NCI-H526 treated with DMSO at 0.1 percent for 48 hours (cell line): ENCODE results near the gene PRDM10.
"Not testable (repeated sequence)": the region's sequence is repeated elsewhere in the genome, so short reads cannot be mapped to it uniquely, and the experiment has no call there.

Source experiments
- DNase-seq: peaks from one replicate; lab custom pipeline; 2025; lab: John Stamatoyannopoulos, UW

Gene PRDM10

GRCh38 chr11:129895126-129896041 lies 107.3 kb downstream of the PRDM10 start, which contains the start of gene NFRKB:
Gene NFRKB, minus strand, starts transcription at chr11:129895578. Its CDS starts 2,729 bp downstream, at chr11:129892849.
- DNase-seq = peak; percentile 96

GRCh38 chr11:129894278-129895125 lies 108.1 kb downstream of the PRDM10 start:
- DNase-seq = peak; percentile 63

DNA sequence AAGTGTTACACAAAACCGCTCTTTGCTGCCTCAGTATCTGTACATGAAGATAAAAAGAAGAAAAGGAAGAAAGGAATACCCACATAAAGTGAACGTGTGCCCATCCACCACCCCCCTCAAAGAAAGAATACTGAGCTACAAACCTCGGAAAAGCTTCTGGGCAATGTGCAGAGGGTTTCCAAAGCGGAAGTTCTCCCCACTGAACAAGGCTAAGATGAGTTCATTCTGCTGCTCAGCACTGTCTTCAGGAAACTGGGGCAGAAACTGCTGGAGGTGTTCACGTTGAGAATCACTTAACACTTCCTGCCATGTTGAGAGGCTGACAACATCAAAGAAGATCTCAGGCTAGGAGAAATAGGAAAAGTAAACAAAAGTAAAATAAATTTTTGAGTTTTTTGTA lies 114.2 kb downstream of the PRDM10 start:
- DNase-seq = no peak

DNA sequence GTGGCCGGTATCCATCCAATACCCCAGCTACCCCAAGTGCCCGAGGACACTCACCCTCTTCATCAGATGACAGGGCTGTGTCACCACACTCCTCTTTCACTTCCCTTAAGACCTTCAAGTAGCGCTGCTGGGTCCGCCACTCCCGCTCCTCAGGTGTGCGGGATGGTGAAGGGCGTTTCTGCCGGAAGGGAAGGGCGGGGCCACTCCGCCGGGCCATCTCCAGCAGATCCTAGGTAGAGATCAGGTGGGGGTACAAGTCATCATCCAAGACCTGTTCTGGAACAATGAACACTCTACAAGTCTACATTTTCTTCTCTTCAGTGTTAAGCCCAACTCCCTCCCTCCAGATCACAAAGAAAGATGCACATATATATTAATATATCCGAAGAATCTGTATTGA lies 117.3 kb downstream of the PRDM10 start:
- DNase-seq = no peak

DNA sequence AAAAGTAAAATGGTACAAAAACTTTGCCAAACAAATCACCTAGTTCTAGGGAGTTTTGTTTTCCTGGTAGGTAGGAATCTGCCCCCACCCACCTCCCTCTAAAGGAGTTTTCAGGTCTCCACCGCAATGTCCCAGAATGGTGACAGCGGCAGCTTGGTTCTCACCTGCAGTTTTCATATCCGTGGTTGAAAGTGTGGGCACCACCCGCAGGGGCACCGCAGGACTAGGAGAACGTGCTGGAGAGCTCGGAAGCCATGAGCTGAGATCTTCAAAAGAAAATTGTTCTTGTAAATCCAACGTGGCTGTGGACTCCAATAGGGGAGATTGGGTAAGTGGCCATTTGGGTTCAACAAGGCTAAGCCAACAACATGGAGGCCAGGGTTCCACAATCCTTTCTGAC lies 118.1 kb downstream of the PRDM10 start:
- no peak for DNase-seq

GRCh38 chr11:129881570-129882170 lies 121.0 kb downstream of the PRDM10 start:
- DNase-seq = peak; percentile 43

- DNase-seq = no peak
These were observed 122.3 kb downstream of the PRDM10 start for GRCh38 chr11:129880311-129880710.

DNA sequence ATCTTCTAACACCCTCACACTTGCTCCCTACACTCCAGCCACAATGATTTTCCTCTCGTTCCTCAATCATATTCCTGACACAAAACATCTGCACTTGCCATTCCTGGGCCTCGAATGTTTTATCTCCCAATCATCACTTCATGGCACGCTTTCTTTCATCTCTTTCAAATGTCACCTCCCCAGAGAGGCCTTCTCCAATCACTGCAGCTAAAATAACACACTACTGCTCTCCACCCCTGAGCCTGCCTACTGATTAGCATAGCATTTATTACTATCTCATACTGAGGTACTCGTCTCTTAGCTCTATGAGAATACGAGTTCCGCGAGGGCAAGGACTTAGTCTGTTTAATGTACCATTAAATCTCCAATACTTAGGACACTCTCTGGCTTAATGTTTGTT lies 130.7 kb downstream of the PRDM10 start:
- DNase-seq = no peak

DNA sequence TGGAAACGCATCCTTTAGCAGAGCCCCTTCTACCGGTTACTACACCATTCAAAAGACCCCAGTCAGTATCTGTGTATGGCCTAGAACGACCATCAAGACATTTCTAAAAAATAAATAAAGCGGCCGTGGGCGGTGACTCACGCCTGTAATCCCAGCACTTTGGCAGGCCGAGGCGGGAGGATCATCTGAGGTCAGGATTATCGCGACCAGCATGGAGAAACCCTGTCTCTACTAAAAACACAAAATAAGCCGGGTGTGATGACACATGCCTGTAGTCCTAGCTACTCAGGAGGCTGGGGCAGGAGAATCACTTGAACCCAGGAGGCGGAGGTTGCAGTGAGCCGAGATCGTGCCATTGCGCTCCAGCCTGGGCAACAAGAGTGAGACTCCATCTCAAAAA lies 134.0 kb downstream of the PRDM10 start:
- DNase-seq = not testable (repeated sequence)

DNA sequence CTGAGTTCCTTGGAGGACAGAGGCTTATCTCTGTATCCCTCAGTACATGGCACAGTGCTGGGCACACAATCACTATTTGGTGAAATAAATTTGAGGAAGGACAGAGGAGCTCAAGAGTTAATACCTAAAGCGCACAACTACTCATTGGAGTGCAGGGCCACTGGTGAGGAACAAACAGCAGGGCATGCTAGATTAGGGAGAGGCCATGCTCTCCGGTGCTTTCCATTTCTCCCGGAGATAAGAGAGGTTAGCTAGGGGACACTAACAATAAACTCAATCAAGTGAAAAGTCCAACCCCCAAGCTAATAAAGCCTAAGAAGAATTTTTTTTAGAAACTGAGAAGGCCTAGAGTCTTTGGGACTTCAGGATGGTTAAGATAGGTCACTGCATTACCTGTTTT lies 136.3 kb downstream of the PRDM10 start:
- no peak for DNase-seq

GRCh38 chr11:129865701-129866100 lies 136.9 kb downstream of the PRDM10 start:
- no peak for DNase-seq

DNA sequence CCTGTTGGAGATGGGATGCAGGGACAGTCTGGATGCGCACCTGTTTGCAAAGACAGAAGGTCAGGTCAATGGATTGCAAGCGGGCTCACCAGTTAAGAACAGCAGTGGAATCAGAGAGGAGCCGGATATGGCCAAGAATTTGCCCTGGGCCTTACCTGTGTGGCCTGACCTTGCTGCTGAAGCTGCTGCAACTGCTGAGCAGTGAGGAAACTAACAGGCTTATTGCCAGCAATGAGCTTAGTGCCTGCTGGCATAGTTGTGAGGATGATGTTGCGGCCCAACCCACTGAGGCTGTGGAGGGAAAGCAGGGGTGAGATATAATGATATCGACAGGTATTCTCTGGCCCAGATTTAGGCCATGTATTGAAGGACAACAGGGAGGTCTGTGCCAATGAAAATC lies 137.8 kb downstream of the PRDM10 start:
- no peak for DNase-seq

DNA sequence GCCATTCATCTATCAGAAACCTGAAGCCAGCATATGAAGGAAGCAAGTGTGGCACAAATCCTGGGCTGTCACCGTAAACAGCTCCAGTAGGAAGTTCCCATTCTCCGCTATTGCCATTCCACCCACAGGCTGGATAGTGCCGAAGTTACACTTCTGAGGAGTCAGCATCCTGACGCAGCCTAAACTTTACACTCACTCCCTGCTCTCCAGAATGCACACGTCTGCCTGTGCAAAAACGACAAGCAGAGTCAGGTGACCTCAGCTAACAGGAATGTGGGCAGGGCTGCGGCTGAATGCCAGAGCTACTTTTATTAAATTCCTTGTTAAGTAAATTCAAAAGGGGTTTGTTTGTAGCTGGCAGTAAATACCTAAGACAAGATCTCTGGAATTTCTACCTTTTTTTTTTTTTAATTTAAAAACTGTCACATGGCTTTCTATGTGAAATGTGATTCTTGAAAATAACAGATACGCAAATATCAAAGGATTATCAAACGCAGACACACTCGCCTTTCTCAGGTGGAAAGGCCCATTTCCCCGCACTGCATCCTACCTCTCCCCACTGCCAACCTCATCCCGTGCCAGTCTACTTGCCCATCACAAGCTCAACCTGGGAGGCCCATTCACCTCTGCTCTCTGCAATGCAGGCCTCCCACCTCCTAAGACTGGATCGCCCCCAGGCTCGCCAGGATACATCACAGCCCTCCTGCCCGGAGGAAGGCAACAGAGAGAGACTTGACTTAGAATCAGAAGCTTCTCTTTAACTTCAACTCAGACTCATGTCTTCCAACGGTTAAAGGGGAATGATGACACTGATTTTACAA lies 140.7 kb downstream of the PRDM10 start:
- DNase-seq = no peak

GRCh38 chr11:129856036-129856435 lies 146.6 kb downstream of the PRDM10 start:
- DNase-seq = no peak

- DNase-seq = no peak
These were observed 147.5 kb downstream of the PRDM10 start for GRCh38 chr11:129855086-129855485.

- DNase-seq = no peak
These were observed 148.3 kb downstream of the PRDM10 start for GRCh38 chr11:129854232-129854805.

DNA sequence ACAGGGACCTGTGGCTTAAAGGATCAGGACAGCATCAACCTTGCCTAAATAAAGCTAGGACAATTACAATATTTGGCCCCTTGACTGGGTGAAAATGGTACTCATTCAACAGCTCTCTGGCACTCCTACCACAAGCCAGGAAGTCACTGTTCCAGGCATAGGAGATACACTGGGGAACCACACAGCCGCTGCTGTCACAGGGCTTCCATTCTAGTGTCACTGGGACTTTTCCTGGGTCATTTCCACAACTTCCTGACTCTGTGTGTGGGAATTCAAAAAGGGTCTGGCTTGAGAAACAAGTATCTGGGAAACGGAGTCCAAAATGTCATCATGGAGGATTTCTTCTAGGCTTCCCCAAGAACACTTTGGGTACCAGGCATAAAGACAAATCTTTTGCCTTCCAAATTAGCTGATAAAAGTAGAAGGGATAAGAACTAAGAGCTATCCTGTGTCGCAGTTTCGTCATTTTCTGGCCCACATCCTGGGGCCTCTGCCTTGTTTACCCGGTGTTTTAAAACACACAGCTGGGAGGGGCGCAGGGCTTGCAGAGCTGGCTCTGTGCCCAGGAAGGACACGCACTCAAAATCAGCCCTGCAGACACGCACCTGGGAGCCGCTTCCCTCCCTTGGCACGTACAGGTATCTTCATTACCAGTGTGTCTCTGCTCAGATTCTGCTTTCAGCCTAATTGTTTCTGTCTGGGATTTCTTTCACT lies 149.0 kb downstream of the PRDM10 start:
- peak; percentile 91 for DNase-seq

GRCh38 chr11:129852125-129852740 lies 150.4 kb downstream of the PRDM10 start:
- DNase-seq = no peak
